Natural killer cell (primary cell): ENCODE measurements around the gene KPNB1. TPM values are rescaled to one million over a fixed set of nuclear protein-coding genes. Genes with fewer than 3 reads are reported as not detected.

Experiments used
- ATAC-seq, 3 donors: fragments of 150-1000 bp in 2 of 3; fragments of 200-7000 bp in 1 of 3; cut with Tn5 transposase; 1 replicate in 1 of 3; 2 replicates in 2 of 3; pipeline ENCODE4 v1.10.0; 2021; ENCODE audit warnings: mild to moderate bottlenecking in 2 of 3, moderate library complexity in 2 of 3
- DNase-seq, 2 donors: peaks; one replicate each; pipeline versions ENCODE4 v3.0.0 to v3.0.0-alpha.2; 2013 to 2021; ENCODE audit warnings: mixed read lengths in 1 of 2
- H3K27ac ChIP-seq: one replicate; pipeline ENCODE4 v1.5.1; 2013; ENCODE audit warnings: mild to moderate bottlenecking, low read length
- H3K27me3 ChIP-seq: one replicate; pipeline ENCODE4 v1.6.1; 2013; ENCODE audit warnings: low read length; ENCODE audit not compliant: control insufficient read depth, insufficient read depth
- H3K36me3 ChIP-seq: one replicate; pipeline ENCODE4 v1.6.1; 2013; ENCODE audit warnings: low read length; ENCODE audit not compliant: control insufficient read depth, insufficient read depth
- H3K4me1 ChIP-seq: one replicate; pipeline ENCODE4 v1.6.1; 2013; ENCODE audit warnings: low read length; ENCODE audit not compliant: control insufficient read depth, insufficient read depth
- H3K4me3 ChIP-seq: one replicate; pipeline ENCODE4 v1.5.1; 2013; ENCODE audit warnings: low read length
- H3K9me3 ChIP-seq: one replicate; pipeline ENCODE4 v1.6.1; 2013; ENCODE audit warnings: low read length; ENCODE audit not compliant: control insufficient read depth, insufficient read depth
- H3K27ac Mint-ChIP-seq, 2 donors: one replicate each; pipeline ENCODE4 v1.8.0; 2022; ENCODE audit warnings: mild to moderate bottlenecking in 2 of 2, mixed read lengths in 2 of 2, moderate library complexity in 1 of 2
- H3K27me3 Mint-ChIP-seq, 2 donors: one replicate each; pipeline ENCODE4 v1.8.0; 2022; ENCODE audit warnings: low read depth in 2 of 2, mixed read lengths in 2 of 2
- H3K36me3 Mint-ChIP-seq: one replicate; pipeline ENCODE4 v1.8.0; 2022; ENCODE audit warnings: mixed read lengths
- H3K4me1 Mint-ChIP-seq, 2 donors: one replicate each; pipeline ENCODE4 v1.8.0; 2022; ENCODE audit warnings: mixed read lengths in 2 of 2
- H3K4me3 Mint-ChIP-seq: one replicate; pipeline ENCODE4 v1.8.0; 2022; ENCODE audit warnings: mild to moderate bottlenecking, moderate library complexity, mixed read lengths
- H3K9me3 Mint-ChIP-seq, 2 donors: one replicate each; pipeline ENCODE4 v1.8.0; 2022; ENCODE audit warnings: mixed read lengths in 2 of 2
- WGBS: methylation state at CpG from one replicate; pipeline ENCODE4 v1.1.7; 2013; ENCODE audit warnings: missing lambda C conversion rate; ENCODE audit not compliant: insufficient coverage; 5-methylcytosine and 5-hydroxymethylcytosine counted together
- intact Hi-C: fragments of 100-400 bp; cut with micrococcal nuclease; formaldehyde crosslinking; loops from one replicate; pipeline ENCODE4 v1.14.2; 2022
- total RNA-seq, 4 donors: library from RNA; stranded (reverse); fragments of 120-200 nt in 1 of 4; gene quantifications; one replicate each; pipeline versions ENCODE4 v1.2.3 to v1.2.4, GENCODE V29; 2013 to 2022
- TF ChIP-seq, protein P1 (sequence below): fragments of 200-600 bp; IDR thresholded peaks from one replicate; pipeline ENCODE4 v1.8.0; 2022; ENCODE audit warnings: antibody characterized with exemption

Gene KPNB1
- total RNA-seq, 3 donors from 2014 or later (not counting 1 experiment from before 2014, with no cell fraction given), result 236 to 273 (median 259) TPM

DNA sequence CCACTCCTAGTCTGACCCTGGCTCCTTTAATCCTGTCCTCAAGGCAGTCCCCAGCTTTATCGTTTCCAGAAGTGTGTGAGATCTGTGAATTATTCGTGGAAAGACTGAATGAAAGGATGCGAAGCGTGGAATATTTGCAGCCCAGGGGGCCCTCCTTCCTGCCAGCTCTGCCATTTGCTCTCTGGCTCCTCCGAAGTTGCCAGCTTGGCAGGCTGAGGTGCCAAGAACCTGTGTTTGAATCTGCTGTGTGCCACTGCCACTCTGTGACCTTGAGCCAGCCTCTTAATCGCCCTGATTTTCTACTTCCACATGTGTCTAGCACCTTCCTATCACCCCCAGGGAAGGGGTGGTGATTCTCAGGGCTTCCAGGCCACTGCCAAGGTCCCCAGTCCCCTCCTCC lies 55.0 kb downstream of the KPNB1 start:
- DNase-seq (peak in 1 of 2 donors; percentile 40), ATAC-seq (no peak)
- Mint-ChIP-seq H3K36me3 (no peaks in the 10 kb centered on the region), H3K27me3 (no peaks in the 10 kb centered on the region), H3K9me3 (no peaks in the 10 kb centered on the region), H3K27ac (peak overlapping the region; percentile 98), H3K4me1 (peaks cover 70 to 81% of the 10 kb centered on the region in 2 donors), H3K4me3 (peak overlapping the region; percentile 91)
- Histone ChIP-seq H3K27me3 (no peaks in the 10 kb centered on the region), H3K27ac (peak overlapping the region; percentile 80), H3K4me3 (no peak overlapping the region), H3K9me3 (no peaks in the 10 kb centered on the region), H3K4me1 (peaks cover 86% of the 10 kb centered on the region), H3K36me3 (peaks cover 4% of the 10 kb centered on the region)
- TF ChIP-seq, protein P1, sequence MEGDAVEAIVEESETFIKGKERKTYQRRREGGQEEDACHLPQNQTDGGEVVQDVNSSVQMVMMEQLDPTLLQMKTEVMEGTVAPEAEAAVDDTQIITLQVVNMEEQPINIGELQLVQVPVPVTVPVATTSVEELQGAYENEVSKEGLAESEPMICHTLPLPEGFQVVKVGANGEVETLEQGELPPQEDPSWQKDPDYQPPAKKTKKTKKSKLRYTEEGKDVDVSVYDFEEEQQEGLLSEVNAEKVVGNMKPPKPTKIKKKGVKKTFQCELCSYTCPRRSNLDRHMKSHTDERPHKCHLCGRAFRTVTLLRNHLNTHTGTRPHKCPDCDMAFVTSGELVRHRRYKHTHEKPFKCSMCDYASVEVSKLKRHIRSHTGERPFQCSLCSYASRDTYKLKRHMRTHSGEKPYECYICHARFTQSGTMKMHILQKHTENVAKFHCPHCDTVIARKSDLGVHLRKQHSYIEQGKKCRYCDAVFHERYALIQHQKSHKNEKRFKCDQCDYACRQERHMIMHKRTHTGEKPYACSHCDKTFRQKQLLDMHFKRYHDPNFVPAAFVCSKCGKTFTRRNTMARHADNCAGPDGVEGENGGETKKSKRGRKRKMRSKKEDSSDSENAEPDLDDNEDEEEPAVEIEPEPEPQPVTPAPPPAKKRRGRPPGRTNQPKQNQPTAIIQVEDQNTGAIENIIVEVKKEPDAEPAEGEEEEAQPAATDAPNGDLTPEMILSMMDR, result no peak
- 35% methylated on average over 6 of the region's 6 CpGs for WGBS
- intact Hi-C loops, result loop anchor here (5.0 kb wide), 1 partner anchor 42 kb away; no protein-coding TSS in a partner anchor

DNA sequence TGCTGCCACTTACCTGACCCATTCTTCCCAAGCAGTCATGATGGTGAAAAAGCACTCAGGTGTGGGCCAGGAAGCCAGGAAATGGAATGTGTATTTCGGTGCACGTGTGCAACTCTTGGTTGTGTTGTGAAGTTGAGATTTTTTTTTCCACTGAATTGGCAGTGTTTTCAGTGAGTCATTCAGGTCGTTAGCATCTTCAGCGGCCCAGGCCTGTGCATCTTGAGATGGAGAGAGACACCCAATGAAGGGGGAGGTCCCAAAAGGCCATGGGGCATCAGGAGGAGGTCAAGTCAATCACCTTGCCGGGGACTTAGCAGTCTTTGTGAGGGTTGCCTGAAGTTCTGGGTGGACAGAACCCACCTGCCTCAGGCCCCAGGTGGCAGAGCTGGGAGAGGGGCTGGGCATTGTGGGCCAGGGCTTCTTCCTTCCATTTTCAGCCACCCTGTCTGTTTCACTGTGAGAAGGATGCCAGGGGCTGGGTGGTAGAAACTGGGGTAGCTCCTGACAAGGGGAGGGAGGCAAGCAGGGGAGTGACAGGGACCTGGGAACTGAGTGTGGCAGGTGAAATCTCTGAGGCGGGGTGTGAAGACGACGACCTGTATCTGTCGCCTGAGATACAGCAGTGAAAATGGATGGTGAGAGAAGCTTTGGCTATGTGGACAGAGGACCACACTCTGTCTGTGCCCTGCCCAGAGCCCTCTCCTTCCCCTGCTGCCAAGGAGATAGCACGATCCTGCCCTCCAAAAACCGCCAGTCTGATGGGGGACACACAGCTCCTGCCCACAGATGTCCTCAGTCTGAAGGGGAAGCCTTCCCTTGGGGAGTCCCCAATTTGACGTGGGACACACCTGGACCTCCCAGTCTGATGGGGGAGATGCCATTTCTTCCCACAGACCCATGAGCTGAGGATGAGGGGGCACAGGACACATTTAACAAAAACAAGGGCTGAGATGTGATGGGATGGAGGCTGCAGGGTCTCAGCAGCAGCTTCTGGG lies 56.1 kb downstream of the KPNB1 start:
- DNase-seq (peak in 1 of 2 donors; percentile 56), ATAC-seq (peak in 1 of 3 donors; percentile 34)
- Mint-ChIP-seq H3K9me3 (no peaks in the 10 kb centered on the region), H3K36me3 (no peaks in the 10 kb centered on the region), H3K4me3 (peak overlapping the region; percentile 91), H3K27me3 (no peaks in the 10 kb centered on the region), H3K27ac (peak overlapping the region; percentile 98), H3K4me1 (peaks cover 80 to 86% of the 10 kb centered on the region in 2 donors)
- Histone ChIP-seq H3K27me3 (no peaks in the 10 kb centered on the region), H3K4me3 (no peak overlapping the region), H3K27ac (peak overlapping the region; percentile 80), H3K4me1 (peaks cover 91% of the 10 kb centered on the region), H3K36me3 (peaks cover 14% of the 10 kb centered on the region), H3K9me3 (no peaks in the 10 kb centered on the region)
- intact Hi-C loops, result no loop called here
- TF ChIP-seq, protein P1, result no peak
- 27% methylated on average over 12 of the region's 12 CpGs for WGBS

- H3K4me1 Mint-ChIP-seq, result peaks cover 71 to 86% of the 10 kb centered on the region in 2 donors
- peaks cover 91% of the 10 kb centered on the region for H3K4me1 ChIP-seq
- H3K27ac ChIP-seq, result peak overlapping the region; percentile 80
- intact Hi-C loops, result no loop called here
- DNase-seq, result no peak
- TF ChIP-seq, protein P1, result no peak
- H3K27me3 ChIP-seq, result no peaks in the 10 kb centered on the region
- no peaks in the 10 kb centered on the region for H3K36me3 Mint-ChIP-seq
- H3K9me3 ChIP-seq, result no peaks in the 10 kb centered on the region
- H3K27ac Mint-ChIP-seq, result peak overlapping the region; percentile 98
- H3K4me3 ChIP-seq, result no peak overlapping the region
- H3K27me3 Mint-ChIP-seq, result no peaks in the 10 kb centered on the region
- 58% methylated on average over 4 of the region's 4 CpGs for WGBS
- no peak for ATAC-seq
- no peaks in the 10 kb centered on the region for H3K9me3 Mint-ChIP-seq
- H3K4me3 Mint-ChIP-seq, result peak overlapping the region; percentile 91
- peaks cover 19% of the 10 kb centered on the region for H3K36me3 ChIP-seq
Measured at GRCh38 chr17:47707056-47707804, 57.5 kb downstream of the KPNB1 start.
